ENCODE measurements around the gene TGFBR2.

Gene TGFBR2

GRCh38 chr3:30609930-30610701, 3.7 kb downstream of the TGFBR2 start:
- H3K4me3 ChIP-seq (replicated peaks; ENCODE audit: insufficient read depth, low read length) = no peak overlapping the region
- peak overlapping the region; percentile 26; the same call in 1 of the 2 replicates for H3K27ac ChIP-seq (replicated peaks)
- DNase-seq (ENCODE audit: low read depth in 1 of 2, low spot score in 1 of 2) = no peak
- TF ChIP-seq, protein P1, sequence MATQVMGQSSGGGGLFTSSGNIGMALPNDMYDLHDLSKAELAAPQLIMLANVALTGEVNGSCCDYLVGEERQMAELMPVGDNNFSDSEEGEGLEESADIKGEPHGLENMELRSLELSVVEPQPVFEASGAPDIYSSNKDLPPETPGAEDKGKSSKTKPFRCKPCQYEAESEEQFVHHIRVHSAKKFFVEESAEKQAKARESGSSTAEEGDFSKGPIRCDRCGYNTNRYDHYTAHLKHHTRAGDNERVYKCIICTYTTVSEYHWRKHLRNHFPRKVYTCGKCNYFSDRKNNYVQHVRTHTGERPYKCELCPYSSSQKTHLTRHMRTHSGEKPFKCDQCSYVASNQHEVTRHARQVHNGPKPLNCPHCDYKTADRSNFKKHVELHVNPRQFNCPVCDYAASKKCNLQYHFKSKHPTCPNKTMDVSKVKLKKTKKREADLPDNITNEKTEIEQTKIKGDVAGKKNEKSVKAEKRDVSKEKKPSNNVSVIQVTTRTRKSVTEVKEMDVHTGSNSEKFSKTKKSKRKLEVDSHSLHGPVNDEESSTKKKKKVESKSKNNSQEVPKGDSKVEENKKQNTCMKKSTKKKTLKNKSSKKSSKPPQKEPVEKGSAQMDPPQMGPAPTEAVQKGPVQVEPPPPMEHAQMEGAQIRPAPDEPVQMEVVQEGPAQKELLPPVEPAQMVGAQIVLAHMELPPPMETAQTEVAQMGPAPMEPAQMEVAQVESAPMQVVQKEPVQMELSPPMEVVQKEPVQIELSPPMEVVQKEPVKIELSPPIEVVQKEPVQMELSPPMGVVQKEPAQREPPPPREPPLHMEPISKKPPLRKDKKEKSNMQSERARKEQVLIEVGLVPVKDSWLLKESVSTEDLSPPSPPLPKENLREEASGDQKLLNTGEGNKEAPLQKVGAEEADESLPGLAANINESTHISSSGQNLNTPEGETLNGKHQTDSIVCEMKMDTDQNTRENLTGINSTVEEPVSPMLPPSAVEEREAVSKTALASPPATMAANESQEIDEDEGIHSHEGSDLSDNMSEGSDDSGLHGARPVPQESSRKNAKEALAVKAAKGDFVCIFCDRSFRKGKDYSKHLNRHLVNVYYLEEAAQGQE (IDR thresholded peaks at IDR 0.05; ENCODE audit: insufficient replicate concordance, low read depth) = no peak
- TF ChIP-seq CTCF (IDR thresholded peaks at IDR 0.05; ENCODE audit: insufficient read depth, low read length) = no peak
- no peak for TF ChIP-seq GABPA (IDR thresholded peaks at IDR 0.05; ENCODE audit: low read depth)
- no peak for TF ChIP-seq SPI1 (IDR thresholded peaks at IDR 0.05; ENCODE audit: borderline replicate concordance, low read depth)
- TF ChIP-seq POLR2AphosphoS5 (IDR thresholded peaks at IDR 0.05; ENCODE audit: low read depth) = no peak
- H3K27me3 ChIP-seq (ENCODE audit: insufficient read depth, poor library complexity, severe bottlenecking) = no peaks in the 10 kb centered on the region

GRCh38 chr3:30610702-30611368, 4.4 kb downstream of the TGFBR2 start:
- Histone ChIP-seq H3K4me3 (replicated peaks; ENCODE audit: insufficient read depth, low read length) (no peak overlapping the region), H3K27ac (replicated peaks) (peak overlapping the region; percentile 26), H3K27me3 (ENCODE audit: insufficient read depth, poor library complexity, severe bottlenecking) (no peaks in the 10 kb centered on the region)
- no peak for TF ChIP-seq SPI1 (IDR thresholded peaks at IDR 0.05; ENCODE audit: borderline replicate concordance, low read depth)
- TF ChIP-seq, protein P1 (IDR thresholded peaks at IDR 0.05; ENCODE audit: insufficient replicate concordance, low read depth) = no peak
- no peak for TF ChIP-seq POLR2AphosphoS5 (IDR thresholded peaks at IDR 0.05; ENCODE audit: low read depth)
- no peak for TF ChIP-seq GABPA (IDR thresholded peaks at IDR 0.05; ENCODE audit: low read depth)
- TF ChIP-seq CTCF (IDR thresholded peaks at IDR 0.05; ENCODE audit: insufficient read depth, low read length) = no peak
- DNase-seq (ENCODE audit: low read depth in 1 of 2, low spot score in 1 of 2) = no peak

GRCh38 chr3:30611613-30612436, 5.4 kb downstream of the TGFBR2 start:
- Histone ChIP-seq H3K27ac (replicated peaks) (peak overlapping the region; percentile 32), H3K4me3 (replicated peaks; ENCODE audit: insufficient read depth, low read length) (no peak overlapping the region)
- DNase-seq (ENCODE audit: low read depth in 1 of 2, low spot score in 1 of 2) = no peak

More at GRCh38 chr3:30611613-30612436, 5.4 kb downstream of the TGFBR2 start:
- TF ChIP-seq GABPA (IDR thresholded peaks at IDR 0.05; ENCODE audit: low read depth) (no peak), SPI1 (IDR thresholded peaks at IDR 0.05; ENCODE audit: borderline replicate concordance, low read depth) (peak; percentile 24; the same call in 1 of the 2 replicates), POLR2AphosphoS5 (IDR thresholded peaks at IDR 0.05; ENCODE audit: low read depth) (no peak), CTCF (IDR thresholded peaks at IDR 0.05; ENCODE audit: insufficient read depth, low read length) (no peak)
- TF ChIP-seq, protein P1 (IDR thresholded peaks at IDR 0.05; ENCODE audit: insufficient replicate concordance, low read depth) = no peak
- H3K27me3 ChIP-seq (ENCODE audit: insufficient read depth, poor library complexity, severe bottlenecking) = no peaks in the 10 kb centered on the region

Data from HL-60 (cell line).